ENCODE data around the gene AFG3L2. TPM values are rescaled to one million over a fixed set of nuclear protein-coding genes. Genes with fewer than 3 reads are reported as not detected.
A peak's percentile ranks its signal among the peaks of the same experiment; 100 is the strongest.

The AFG3L2 gene
- total and polyA plus RNA-seq, 10 of the 15 experiments (the other 5 are each of a cell fraction or from before 2014, with no cell fraction given), result 21.0 to 72.7 (median 57.7) TPM

GRCh38 chr18:12372406-12372805, 4.6 kb downstream of the AFG3L2 start:
- no peak overlapping the region for H2AFZ ChIP-seq (ENCODE audit: control insufficient read depth, low read depth, low read length)
- peaks cover 56% of the 10 kb centered on the region for H3K79me2 ChIP-seq (ENCODE audit: control insufficient read depth, insufficient read depth, low read length)
- peaks cover 5 to 10% of the 10 kb centered on the region in 2 experiments for H3K36me3 ChIP-seq (ENCODE audit: control insufficient read depth in 2 of 2, insufficient read depth in 2 of 2, low read length in 1 of 2)
- POLR2A ChIA-PET, result interaction anchor here (0.7 kb wide), 2 partner anchors 32 to 38 kb away, joined by 3 to 5 read pairs; no protein-coding TSS in a partner anchor
- H3K9ac ChIP-seq (ENCODE audit: control insufficient read depth, insufficient read depth, low read length), result no peak overlapping the region
- in situ Hi-C loops (cut with MboI), result no loop called here
- peak overlapping the region; percentile 19; the same call in 1 of the 2 replicates for H3K4me3 ChIP-seq
- 48% methylated on average over 3 of the region's 3 CpGs for WGBS (ENCODE audit: insufficient coverage, insufficient replicate concordance, low lambda C conversion rate, missing lambda C conversion rate)
- H4K20me1 ChIP-seq (ENCODE audit: control insufficient read depth, insufficient read depth), result no peaks in the 10 kb centered on the region; the same call in none of the 2 replicates
- no peaks in the 10 kb centered on the region for H3K27me3 ChIP-seq (replicated peaks in 1 of 2; ENCODE audit: control insufficient read depth in 2 of 2, insufficient read depth in 2 of 2, low read length in 1 of 2)
- intact Hi-C loops (cut with micrococcal nuclease; ENCODE audit: unreplicated experiment), result loop anchor here (10.0 kb wide), 1 partner anchor 512 kb away; the partner anchor contains the start of gene PTPN2
- TF ChIP-seq MLLT1 (IDR thresholded peaks at IDR 0.05) (no peak), CHD2 (IDR thresholded peaks at IDR 0.05; ENCODE audit: borderline replicate concordance, low read depth, low read length) (no peak), BCL11A (IDR thresholded peaks at IDR 0.05; ENCODE audit: low read depth, low read length) (no peak), BHLHE40 (IDR thresholded peaks at IDR 0.05; ENCODE audit: borderline replicate concordance in 1 of 2, low read depth in 2 of 2, low read length in 1 of 2) (no peak), MYC (IDR thresholded peaks at IDR 0.05; ENCODE audit: insufficient read depth, insufficient read length, insufficient replicate concordance, low read length, severe bottlenecking) (no peak), SMARCA5 (IDR thresholded peaks at IDR 0.05) (no peak), SUPT20H (IDR thresholded peaks at IDR 0.05; ENCODE audit: borderline replicate concordance, control insufficient read depth, low read depth, low read length) (no peak), E2F8 (IDR thresholded peaks at IDR 0.05; ENCODE audit: low read depth, partially characterized antibody) (no peak), NRF1 (conservative IDR thresholded peaks at IDR 0.05; ENCODE audit: low read depth, low read length) (no peak)
- RAD21 ChIA-PET (ENCODE audit: unreplicated experiment), result interaction anchor here (1.4 kb wide), 1 partner anchor 12 kb away, joined by 4 read pairs; no protein-coding TSS in a partner anchor
- FAIRE-seq, result no peak
- SMC1A ChIA-PET (ENCODE audit: uncharacterized antibody, unreplicated experiment), result interaction anchor here (1.4 to 1.8 kb wide), 2 partner anchors 9 to 11 kb away, joined by 3 to 6 read pairs; no protein-coding TSS in a partner anchor
- H3K27ac ChIP-seq (ENCODE audit: control insufficient read depth, insufficient read depth), result no peak overlapping the region
- CTCF ChIA-PET, result interaction anchor here (1.3 to 3.6 kb wide), 2 partner anchors 21 to 45 kb away, joined by 3 to 16 read pairs; no protein-coding TSS in a partner anchor
- ATAC-seq, result no peak
- H3K4me2 ChIP-seq (ENCODE audit: control insufficient read depth, insufficient read depth), result peak overlapping the region; percentile 44; the same call in 1 of the 2 replicates
- H3K9me3 ChIP-seq (replicated peaks; ENCODE audit: control insufficient read depth, insufficient read depth, low read length), result no peaks in the 10 kb centered on the region
- peaks cover 3% of the 10 kb centered on the region; the same call in 1 of the 2 replicates for H3K4me1 ChIP-seq (ENCODE audit: control insufficient read depth, insufficient read depth, low read length)
- BruUV-seq (replicated peaks), result no TSS peak
- no peak for DNase-seq (ENCODE audit: low read depth, low spot score)

All from GM12878 (cell line).